OCI-LY1 (cell line): ENCODE results near the gene GIPC2.

Source experiments
- CTCF ChIP-seq: fragments of 200-600 bp; sonication (generic), shearing (Covaris generic); IDR thresholded peaks from 2 replicates; pipeline ENCODE4 v1.5.1; 2017; ENCODE audit warnings: mild to moderate bottlenecking, antibody characterized with exemption, low read length, moderate library complexity, mixed read lengths
- EZH2 ChIP-seq: fragments of 200-600 bp; sonication (generic), shearing (Covaris generic); IDR thresholded peaks from 2 replicates; pipeline ENCODE4 v1.8.0; 2017; ENCODE audit warnings: borderline replicate concordance, mixed run types, mild to moderate bottlenecking, antibody characterized with exemption, low read length, moderate library complexity, mixed read lengths

GRCh38 chr1:78092643-78093042 is 46.9 kb downstream of the GIPC2 start:
- no peak for TF ChIP-seq CTCF
- no peak for TF ChIP-seq EZH2
